ENCODE measurements around the gene CD300LG.
A peak's percentile ranks its signal among the peaks of the same experiment; 100 is the strongest.

Gene CD300LG

GRCh38 chr17:43873815-43874214 lies 26.8 kb downstream of the CD300LG start:
- TF ChIP-seq CTCF (IDR thresholded peaks at IDR 0.05; ENCODE audit: low read depth, low read length), result no peak

DNA sequence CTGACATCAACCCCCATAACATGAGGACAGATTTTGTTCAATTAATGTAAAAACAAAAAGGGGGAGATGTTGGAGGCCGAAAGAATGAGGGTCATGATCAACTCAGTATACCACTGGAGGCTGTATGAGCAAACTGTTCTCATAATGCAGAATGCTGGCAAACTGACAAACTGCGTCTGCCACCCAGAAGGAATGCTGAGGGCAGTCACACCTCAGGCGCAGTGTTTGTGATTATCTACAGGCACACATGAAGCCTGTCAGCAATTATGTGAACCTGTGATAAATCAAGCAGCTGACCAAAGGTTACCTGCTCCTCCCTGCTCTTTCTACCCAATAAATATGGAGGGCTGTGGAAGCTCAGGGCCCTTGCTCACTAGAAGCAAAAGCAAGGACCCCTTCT lies 27.3 kb downstream of the CD300LG start:
- TF ChIP-seq CTCF (IDR thresholded peaks at IDR 0.05; ENCODE audit: low read depth, low read length), result no peak
- no peak for DNase-seq (ENCODE audit: extremely low read depth, low read depth)

More at GRCh38 chr17:43873815-43874214, 26.8 kb downstream of the CD300LG start:
- DNase-seq (ENCODE audit: extremely low read depth, low read depth), result no peak

DNA sequence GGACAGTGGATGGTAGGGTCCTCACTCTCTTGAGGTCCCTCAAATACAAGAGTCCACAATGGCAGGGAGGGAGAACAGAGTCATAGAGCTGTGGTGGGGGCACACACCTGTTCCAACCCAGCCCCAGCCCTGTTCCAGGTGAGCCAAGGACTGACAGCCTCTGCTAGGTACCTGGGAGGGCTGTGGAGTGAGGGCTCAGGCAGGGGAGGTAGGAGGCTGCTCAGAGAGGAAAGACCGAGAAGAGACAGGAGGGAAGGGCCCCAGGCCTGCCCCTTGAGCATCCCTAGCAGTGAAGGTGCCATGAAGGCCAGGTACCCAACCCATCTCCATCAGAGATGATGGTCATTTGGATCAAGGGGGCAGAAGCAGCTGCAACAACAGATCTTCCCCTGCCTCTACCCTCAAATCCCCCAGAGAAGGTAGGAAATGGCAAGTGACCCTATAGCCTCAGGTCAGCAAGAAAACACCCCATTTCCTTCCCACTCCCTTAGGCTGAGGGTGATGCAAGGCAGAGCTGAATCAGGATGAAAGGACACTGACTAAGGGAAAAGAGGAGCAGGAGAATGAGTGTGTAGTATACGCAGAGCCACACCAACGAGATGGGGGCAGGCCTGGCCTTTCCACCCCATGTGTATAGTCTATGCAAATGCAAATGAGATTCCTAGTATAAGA lies 28.6 kb downstream of the CD300LG start:
- TF ChIP-seq CTCF (IDR thresholded peaks at IDR 0.05; ENCODE audit: low read depth, low read length), result no peak
- no peak for DNase-seq (ENCODE audit: extremely low read depth, low read depth)

DNA sequence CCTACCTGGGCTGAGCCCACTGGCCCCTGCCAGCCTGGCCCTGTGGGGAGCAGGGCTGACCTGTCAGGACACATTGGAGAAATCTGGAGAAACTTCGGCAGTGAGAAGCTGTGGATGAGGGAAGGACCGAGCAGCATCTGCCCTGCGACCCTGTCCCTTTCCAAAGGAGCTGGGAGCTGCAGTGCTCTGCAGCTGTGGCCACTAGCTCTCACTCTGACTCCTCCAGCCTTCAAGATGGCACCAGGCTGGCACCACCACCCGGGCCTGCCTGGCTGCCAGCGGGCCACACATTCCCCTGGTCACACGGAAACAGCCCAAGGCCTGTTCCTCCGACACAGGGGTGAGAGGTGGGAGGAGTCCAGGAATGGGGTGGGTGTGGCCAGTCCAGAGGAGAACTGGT lies 30.1 kb downstream of the CD300LG start:
- no peak for DNase-seq (ENCODE audit: extremely low read depth, low read depth)
- no peak for TF ChIP-seq CTCF (IDR thresholded peaks at IDR 0.05; ENCODE audit: low read depth, low read length)

DNA sequence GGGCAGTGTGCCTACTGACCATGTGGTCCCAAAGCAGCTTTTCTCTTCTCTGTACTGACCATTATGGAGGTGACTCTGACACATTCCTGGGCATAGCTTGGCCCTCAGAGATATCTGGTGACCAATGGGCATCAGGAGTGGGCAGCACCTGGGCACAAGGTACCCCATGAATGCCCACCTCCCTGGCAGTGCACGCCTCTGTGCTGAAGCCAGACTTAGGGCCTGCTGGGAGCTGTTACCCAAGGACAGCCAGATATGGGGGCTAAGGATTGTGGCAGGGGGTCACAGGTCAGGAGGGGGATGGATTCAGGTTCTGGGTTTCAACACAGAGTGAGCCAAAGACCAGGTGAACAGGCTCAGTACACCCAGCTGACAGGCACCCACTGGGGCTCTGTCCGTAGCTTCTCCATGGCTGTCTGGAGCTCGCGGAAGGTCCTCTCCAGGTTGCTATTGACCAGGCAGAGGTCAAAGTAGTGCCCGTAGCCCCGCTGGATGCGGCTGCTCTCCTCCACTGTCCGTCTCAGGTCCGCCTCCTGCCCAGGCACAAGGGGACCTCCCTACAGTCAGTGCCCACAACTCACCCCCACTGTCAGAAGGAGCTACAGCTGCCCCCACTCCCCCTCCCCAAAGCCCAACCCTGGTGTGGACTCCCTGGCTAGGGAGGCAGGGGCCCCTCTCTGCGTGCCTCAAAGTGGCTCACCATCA lies 30.6 kb downstream of the CD300LG start:
- TF ChIP-seq CTCF (IDR thresholded peaks at IDR 0.05; ENCODE audit: low read depth, low read length), result no peak
- DNase-seq (ENCODE audit: extremely low read depth, low read depth), result no peak

- TF ChIP-seq CTCF (IDR thresholded peaks at IDR 0.05; ENCODE audit: low read depth, low read length), result peak; percentile 99
- DNase-seq (ENCODE audit: extremely low read depth, low read depth), result peak; percentile 79
Measured at GRCh38 chr17:43878260-43879175, 31.5 kb downstream of the CD300LG start.
